ENCODE results near the gene TBC1D4.

DNA sequence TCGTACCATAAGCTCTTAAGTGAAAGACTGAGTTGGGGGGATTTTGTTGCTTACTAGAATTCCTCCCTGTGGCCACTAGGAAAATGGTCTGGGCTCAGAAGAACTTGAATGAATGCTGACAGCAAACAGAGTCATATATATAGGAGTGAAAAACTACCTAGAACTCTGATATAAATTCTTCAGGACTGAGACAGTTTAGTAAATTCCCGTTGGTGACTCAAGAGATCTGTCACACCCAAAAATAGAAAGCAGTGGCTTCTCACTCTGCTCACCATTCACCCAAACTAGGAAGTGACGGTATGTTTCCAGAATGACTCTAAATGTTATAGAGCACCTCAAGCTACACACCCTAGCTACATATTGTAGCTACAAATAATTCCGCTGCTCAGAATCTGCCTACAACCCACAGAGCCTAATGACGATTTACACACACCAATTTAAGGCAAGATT, 116.2 kb downstream of the TBC1D4 start:
- TF ChIP-seq, protein P1, sequence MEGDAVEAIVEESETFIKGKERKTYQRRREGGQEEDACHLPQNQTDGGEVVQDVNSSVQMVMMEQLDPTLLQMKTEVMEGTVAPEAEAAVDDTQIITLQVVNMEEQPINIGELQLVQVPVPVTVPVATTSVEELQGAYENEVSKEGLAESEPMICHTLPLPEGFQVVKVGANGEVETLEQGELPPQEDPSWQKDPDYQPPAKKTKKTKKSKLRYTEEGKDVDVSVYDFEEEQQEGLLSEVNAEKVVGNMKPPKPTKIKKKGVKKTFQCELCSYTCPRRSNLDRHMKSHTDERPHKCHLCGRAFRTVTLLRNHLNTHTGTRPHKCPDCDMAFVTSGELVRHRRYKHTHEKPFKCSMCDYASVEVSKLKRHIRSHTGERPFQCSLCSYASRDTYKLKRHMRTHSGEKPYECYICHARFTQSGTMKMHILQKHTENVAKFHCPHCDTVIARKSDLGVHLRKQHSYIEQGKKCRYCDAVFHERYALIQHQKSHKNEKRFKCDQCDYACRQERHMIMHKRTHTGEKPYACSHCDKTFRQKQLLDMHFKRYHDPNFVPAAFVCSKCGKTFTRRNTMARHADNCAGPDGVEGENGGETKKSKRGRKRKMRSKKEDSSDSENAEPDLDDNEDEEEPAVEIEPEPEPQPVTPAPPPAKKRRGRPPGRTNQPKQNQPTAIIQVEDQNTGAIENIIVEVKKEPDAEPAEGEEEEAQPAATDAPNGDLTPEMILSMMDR (IDR thresholded peaks at IDR 0.05; ENCODE audit: low read length) = no peak
- no peak for TF ChIP-seq EZH2phosphoT487 (IDR thresholded peaks at IDR 0.05; ENCODE audit: low read length)
